Upper lobe of left lung (tissue), 6 donors: Measurements from ENCODE around the gene HOXB7. TPM values are rescaled to one million over a fixed set of nuclear protein-coding genes. Genes with fewer than 3 reads are reported as not detected.

Source experiments
- ATAC-seq, 2 donors: fragments of 200-7000 bp; cut with Tn5 transposase; one replicate each; pipeline ENCODE4 v1.9.1; 2022; ENCODE audit warnings: mild to moderate bottlenecking in 2 of 2, moderate library complexity in 2 of 2; ENCODE audit not compliant: low FRiP score in 2 of 2
- DNase-seq, 2 donors: peaks; one replicate each; pipeline ENCODE4 v3.0.0-alpha.2; 2019 to 2020
- H3K27ac ChIP-seq, 4 donors: fragments of 200-600 bp; sonication (generic); one replicate each; pipeline ENCODE4 v1.5.1; 2016 to 2019
- H3K27me3 ChIP-seq, 4 donors: fragments of 200-600 bp; sonication (generic); one replicate each; pipeline ENCODE4 v1.5.1; 2017 to 2019
- H3K36me3 ChIP-seq, 4 donors: fragments of 200-600 bp; sonication (generic); one replicate each; pipeline ENCODE4 v1.5.1; 2016 to 2019
- H3K4me1 ChIP-seq, 4 donors: fragments of 200-600 bp; sonication (generic); one replicate each; pipeline ENCODE4 v1.5.1; 2018 to 2019
- H3K4me3 ChIP-seq, 4 donors: fragments of 200-600 bp; sonication (generic); one replicate each; pipeline ENCODE4 v1.5.1; 2017 to 2019; ENCODE audit warnings: mild to moderate bottlenecking in 2 of 4, moderate library complexity in 1 of 4
- H3K9me3 ChIP-seq, 4 donors: fragments of 200-600 bp; sonication (generic); one replicate each; pipeline ENCODE4 v1.5.1; 2018 to 2019
- EP300 ChIP-seq, 4 donors: sonication (generic); formaldehyde crosslinking; IDR thresholded peaks; one replicate each; pipeline ENCODE4 v1.5.1; 2017; ENCODE audit warnings: antibody characterized with exemption in 4 of 4, control low read depth in 2 of 4
- POLR2A ChIP-seq, 4 donors: fragments of 450-650 bp; IDR thresholded peaks; one replicate each; pipeline ENCODE4 v1.5.1; 2016 to 2017; ENCODE audit warnings: antibody characterized with exemption in 4 of 4, mild to moderate bottlenecking in 2 of 4
- POLR2AphosphoS5 ChIP-seq, 2 donors: sonication (generic); formaldehyde crosslinking; IDR thresholded peaks; one replicate each; pipeline ENCODE4 v1.5.1; 2017; ENCODE audit warnings: antibody characterized with exemption in 2 of 2
- WGBS, 2 donors: methylation state at CpG; one replicate each; pipeline ENCODE4 v1.1.5; 2017 to 2018; 5-methylcytosine and 5-hydroxymethylcytosine counted together
- total RNA-seq, 6 donors: library from RNA; depleted of rRNA in 4 of 6; stranded (reverse); fragments of >200 nt in 4 of 6; gene quantifications; one replicate each; pipeline versions ENCODE4 v1.1.0 to v1.2.1, GENCODE V29; 2016 to 2021
- TF ChIP-seq, protein P1 (sequence below), 6 experiments: fragments of 450-650 bp in 4 of 6; fragments of 200-600 bp in 2 of 6; sonication (generic) in 2 of 6; IDR thresholded peaks; one replicate each; pipeline ENCODE4 v1.5.1; 2016 to 2019; ENCODE audit warnings: antibody characterized with exemption in 6 of 6
- donor health status: DM: no; HTN: no; CAD: no; lungs with moderate emphysema.
- donor health status: DM: no; HTN: yes; CAD: no; lungs with severe emphysema.

The HOXB7 gene
- total RNA-seq, 6 donors from 2014 or later: 1.1 to 3.7 (median 1.3) TPM; not detected in 1

- TF ChIP-seq, protein P1, sequence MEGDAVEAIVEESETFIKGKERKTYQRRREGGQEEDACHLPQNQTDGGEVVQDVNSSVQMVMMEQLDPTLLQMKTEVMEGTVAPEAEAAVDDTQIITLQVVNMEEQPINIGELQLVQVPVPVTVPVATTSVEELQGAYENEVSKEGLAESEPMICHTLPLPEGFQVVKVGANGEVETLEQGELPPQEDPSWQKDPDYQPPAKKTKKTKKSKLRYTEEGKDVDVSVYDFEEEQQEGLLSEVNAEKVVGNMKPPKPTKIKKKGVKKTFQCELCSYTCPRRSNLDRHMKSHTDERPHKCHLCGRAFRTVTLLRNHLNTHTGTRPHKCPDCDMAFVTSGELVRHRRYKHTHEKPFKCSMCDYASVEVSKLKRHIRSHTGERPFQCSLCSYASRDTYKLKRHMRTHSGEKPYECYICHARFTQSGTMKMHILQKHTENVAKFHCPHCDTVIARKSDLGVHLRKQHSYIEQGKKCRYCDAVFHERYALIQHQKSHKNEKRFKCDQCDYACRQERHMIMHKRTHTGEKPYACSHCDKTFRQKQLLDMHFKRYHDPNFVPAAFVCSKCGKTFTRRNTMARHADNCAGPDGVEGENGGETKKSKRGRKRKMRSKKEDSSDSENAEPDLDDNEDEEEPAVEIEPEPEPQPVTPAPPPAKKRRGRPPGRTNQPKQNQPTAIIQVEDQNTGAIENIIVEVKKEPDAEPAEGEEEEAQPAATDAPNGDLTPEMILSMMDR (IDR thresholded peaks at IDR 0.05): peak in 4 of 6 experiments; percentile 27 to 32 (median 28)
- TF ChIP-seq POLR2A (IDR thresholded peaks at IDR 0.05) (no peak), POLR2AphosphoS5 (IDR thresholded peaks at IDR 0.05) (no peak), EP300 (IDR thresholded peaks at IDR 0.05) (no peak)
- 4 to 8% methylated on average over 17 to 31 of the region's 39 CpGs for WGBS, 2 donors
- H3K9me3 ChIP-seq: no peaks in the 10 kb centered on the region
- no peaks in the 10 kb centered on the region for H3K36me3 ChIP-seq
- H3K27me3 ChIP-seq: peaks cover 0 to 76% (median 45%) of the 10 kb centered on the region in 4 donors
- H3K4me1 ChIP-seq: peaks cover 3 to 10% (median 5%) of the 10 kb centered on the region in 4 donors
- no peak overlapping the region for H3K27ac ChIP-seq
- H3K4me3 ChIP-seq: no peak overlapping the region
- DNase-seq (peak; percentile 44 to 88), ATAC-seq (peak in 1 of 2 donors; percentile 79)
Measured at GRCh38 chr17:48636177-48637018, 25.6 kb upstream of the HOXB7 start.

GRCh38 chr17:48634493-48635208 lies 23.8 kb upstream of the HOXB7 start:
- no peaks in the 10 kb centered on the region for H3K9me3 ChIP-seq
- 29 to 31% methylated on average over 20 of the region's 20 CpGs for WGBS, 2 donors

GRCh38 chr17:48633266-48633677 lies 22.5 kb upstream of the HOXB7 start:
- TF ChIP-seq POLR2A (IDR thresholded peaks at IDR 0.05): no peak
- no peak for TF ChIP-seq EP300 (IDR thresholded peaks at IDR 0.05)
- no peak for TF ChIP-seq POLR2AphosphoS5 (IDR thresholded peaks at IDR 0.05)
- TF ChIP-seq, protein P1 (IDR thresholded peaks at IDR 0.05): no peak
- H3K27ac ChIP-seq: no peak overlapping the region
- H3K36me3 ChIP-seq: no peaks in the 10 kb centered on the region
- no peak for ATAC-seq
- peak in 1 of 2 donors; percentile 76 for DNase-seq
- no peak overlapping the region for H3K4me3 ChIP-seq
- H3K27me3 ChIP-seq: peaks cover 0 to 84% (median 58%) of the 10 kb centered on the region in 4 donors
- 38 to 46% methylated on average over 24 to 34 of the region's 35 CpGs for WGBS, 2 donors
- no peaks in the 10 kb centered on the region for H3K9me3 ChIP-seq
- H3K4me1 ChIP-seq: peaks cover 3 to 10% (median 5%) of the 10 kb centered on the region in 4 donors

More at GRCh38 chr17:48634493-48635208, 23.8 kb upstream of the HOXB7 start:
- no peak overlapping the region for H3K27ac ChIP-seq
- no peak for ATAC-seq
- H3K4me3 ChIP-seq: no peak overlapping the region
- no peak for DNase-seq
- TF ChIP-seq POLR2AphosphoS5 (IDR thresholded peaks at IDR 0.05): no peak
- H3K4me1 ChIP-seq: peaks cover 3 to 10% (median 5%) of the 10 kb centered on the region in 4 donors
- peaks cover 0 to 82% (median 49%) of the 10 kb centered on the region in 4 donors for H3K27me3 ChIP-seq
- no peaks in the 10 kb centered on the region for H3K36me3 ChIP-seq

DNA sequence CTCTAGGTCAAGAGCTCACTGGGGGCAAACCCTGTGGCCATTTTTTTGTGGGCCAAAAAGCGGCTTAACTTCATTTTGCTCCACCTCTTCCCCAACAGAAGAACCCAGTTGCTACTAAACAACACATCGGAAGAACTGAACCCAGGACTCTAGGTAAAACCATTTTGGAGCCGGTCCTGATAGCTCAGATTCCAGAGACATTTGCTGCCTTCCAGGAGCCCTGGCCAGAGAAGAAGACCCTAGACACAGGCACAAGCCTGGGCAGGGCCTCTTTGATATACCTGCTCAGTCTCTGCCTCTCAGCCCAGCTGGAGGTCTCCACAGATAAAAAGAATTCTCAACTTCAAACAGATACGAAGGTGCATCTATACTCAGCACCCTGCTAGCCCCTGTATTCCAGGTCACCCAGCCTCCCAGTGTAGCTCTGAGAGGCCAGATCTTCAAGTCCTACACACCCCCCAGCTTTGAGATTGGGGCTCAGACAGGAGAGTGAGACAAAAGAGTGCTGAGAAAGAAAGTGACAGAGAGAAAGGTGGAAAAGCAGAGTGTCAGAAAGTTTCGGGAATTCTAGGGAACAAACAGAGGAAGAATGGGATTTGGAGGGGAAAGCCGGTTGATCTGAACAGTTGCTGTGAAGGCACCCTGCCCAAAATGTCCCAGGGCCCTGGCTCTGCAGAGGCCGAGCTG lies 21.9 kb upstream of the HOXB7 start:
- Histone ChIP-seq H3K4me1 (peaks cover 3 to 10% (median 5%) of the 10 kb centered on the region in 4 donors), H3K9me3 (no peaks in the 10 kb centered on the region), H3K4me3 (no peak overlapping the region), H3K27ac (no peak overlapping the region), H3K27me3 (peaks cover 0 to 88% (median 61%) of the 10 kb centered on the region in 4 donors), H3K36me3 (no peaks in the 10 kb centered on the region)
- no peak for ATAC-seq
- no peak for DNase-seq
- WGBS, 2 donors: 42 to 49% methylated on average over 7 of the region's 7 CpGs
- no peak for TF ChIP-seq EP300 (IDR thresholded peaks at IDR 0.05)
- TF ChIP-seq POLR2A (IDR thresholded peaks at IDR 0.05): no peak
- TF ChIP-seq, protein P1 (IDR thresholded peaks at IDR 0.05): no peak
- TF ChIP-seq POLR2AphosphoS5 (IDR thresholded peaks at IDR 0.05): no peak
